BJ (cell line): ENCODE measurements around the gene ARMC10. TPM values are rescaled to one million over a fixed set of nuclear protein-coding genes. Genes with fewer than 3 reads are reported as not detected.
"Not testable (repeated sequence)": the region's sequence is repeated elsewhere in the genome, so short reads cannot be mapped to it uniquely, and the experiment has no call there.

Experiments
- CTCF ChIA-PET: fragments of 350-600 bp; formaldehyde crosslinking; extraction: SDS; loops from one replicate; lab custom pipeline; 2021; ENCODE audit warnings: antibody characterized with exemption, inconsistent platforms; lab: Yijun Ruan, JAX
- POLR2A ChIA-PET: fragments of 300-600 bp; sonication (Branson Sonifier 250); formaldehyde crosslinking; extraction: SDS; loops from one replicate; lab custom pipeline; 2021; ENCODE audit warnings: antibody characterized with exemption; lab: Charles Lee
- DNase-seq: peaks from one replicate; pipeline ENCODE4 v3.0.0-alpha.2; 2011; ENCODE audit warnings: low read depth
- H3K27me3 ChIP-seq: 2 replicates; pipeline ENCODE4 v1.6.0; 2011; ENCODE audit warnings: low read length; ENCODE audit not compliant: control insufficient read depth, insufficient read depth
- H3K36me3 ChIP-seq: 2 replicates; pipeline ENCODE4 v1.5.1; 2011; ENCODE audit warnings: low read length; ENCODE audit not compliant: control insufficient read depth, insufficient read depth
- H3K4me3 ChIP-seq: 2 replicates; pipeline ENCODE4 v1.5.1; 2011; ENCODE audit warnings: low read depth, mild to moderate bottlenecking, control low read depth, low read length
- CTCF ChIP-seq: IDR thresholded peaks from 2 replicates; pipeline ENCODE4 v1.5.1; 2011; ENCODE audit warnings: low read depth, mild to moderate bottlenecking, control low read depth, inconsistent platforms, low read length, moderate library complexity; ENCODE audit not compliant: insufficient read depth
- polyA plus RNA-seq: library from polyadenylated mRNA; depleted of rRNA; stranded (reverse); fragments of >200 nt; gene quantifications from 2 replicates; pipeline ENCODE4 v1.2.3, GENCODE V29; 2011

ARMC10 gene
- polyA plus RNA-seq, 1 experiment, result 13.2 TPM

DNA sequence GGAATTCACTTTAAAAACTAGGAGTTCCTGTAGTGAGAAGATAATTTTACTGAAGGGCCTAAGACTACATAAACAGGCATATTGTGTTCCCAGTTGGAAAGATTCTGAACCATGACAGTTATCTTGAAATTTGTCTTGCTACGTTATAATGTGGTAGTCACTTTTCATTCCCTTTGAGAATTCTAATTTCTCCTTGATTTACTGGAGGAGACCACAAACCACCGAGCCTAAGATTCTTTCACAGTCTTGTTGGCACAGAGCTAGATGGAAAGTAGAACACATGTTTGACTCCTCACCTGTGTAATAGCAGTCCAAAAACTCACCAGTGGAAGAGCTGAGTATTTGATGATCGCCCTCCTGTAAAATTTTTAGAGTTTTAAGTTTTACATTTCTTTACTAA is 4.9 kb downstream of the ARMC10 start:
- H3K27me3 ChIP-seq, result no peaks in the 10 kb centered on the region
- no peak for TF ChIP-seq CTCF
- ChIA-PET CTCF (interaction anchor here (1.2 kb wide), 1 partner anchor 18 kb away, joined by 4 read pairs; no protein-coding TSS in a partner anchor), POLR2A (no interaction called here)
- H3K36me3 ChIP-seq, result peaks cover 1% of the 10 kb centered on the region; the same call in 1 of the 2 replicates
- H3K4me3 ChIP-seq, result no peak overlapping the region
- no peak for DNase-seq

GRCh38 chr7:103080923-103081322 is 6.0 kb downstream of the ARMC10 start:
- H3K36me3 ChIP-seq, result peaks cover 1% of the 10 kb centered on the region; the same call in 1 of the 2 replicates
- ChIA-PET POLR2A (no interaction called here), CTCF (interaction anchor here (0.7 kb wide), 1 partner anchor 10 kb away, joined by 3 read pairs; no protein-coding TSS in a partner anchor)
- TF ChIP-seq CTCF, result no peak
- H3K4me3 ChIP-seq, result no peak overlapping the region
- DNase-seq, result no peak
- no peaks in the 10 kb centered on the region for H3K27me3 ChIP-seq

DNA sequence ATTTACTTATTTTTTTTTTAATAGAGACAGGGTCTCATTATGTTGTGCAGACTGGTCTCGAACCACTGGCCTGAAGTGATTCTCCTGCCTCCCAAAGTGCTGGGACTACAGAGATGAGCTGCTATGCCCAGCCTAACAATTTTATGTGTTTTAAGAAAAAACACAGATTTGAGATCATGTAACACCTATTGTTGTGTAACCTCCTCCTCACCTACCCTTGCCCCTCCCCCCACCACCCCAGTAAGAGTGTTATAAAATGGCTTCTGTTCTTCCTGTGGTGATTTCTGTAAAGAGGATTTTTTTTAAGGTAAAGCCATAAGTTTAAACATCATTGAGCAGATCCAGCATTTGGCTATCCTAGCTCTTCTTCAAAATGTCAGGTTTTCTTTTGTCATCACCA is 7.6 kb downstream of the ARMC10 start:
- DNase-seq, result no peak
- ChIA-PET POLR2A (no interaction called here), CTCF (no interaction called here)
- no peaks in the 10 kb centered on the region for H3K27me3 ChIP-seq
- TF ChIP-seq CTCF, result no peak
- H3K36me3 ChIP-seq, result peaks cover 1% of the 10 kb centered on the region; the same call in 1 of the 2 replicates
- no peak overlapping the region for H3K4me3 ChIP-seq

DNA sequence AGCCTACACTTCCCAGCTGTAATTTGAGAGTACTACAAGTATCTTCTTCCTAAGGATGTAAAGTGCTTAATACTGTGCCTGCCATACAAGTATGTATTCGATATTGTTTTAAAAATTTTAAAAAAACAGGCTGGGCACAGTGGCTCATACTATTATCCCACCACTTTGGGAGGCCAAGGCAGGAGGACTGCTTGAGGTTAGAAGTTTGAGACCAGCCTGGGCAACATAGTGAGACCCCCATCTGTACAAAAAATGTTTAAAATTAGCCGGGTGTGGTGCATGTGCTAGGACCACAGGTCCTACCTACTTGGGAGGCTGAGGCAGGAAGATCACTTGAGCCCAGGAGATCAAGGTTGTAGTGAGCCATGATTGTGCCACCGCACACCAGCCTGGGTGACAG is 8.3 kb downstream of the ARMC10 start:
- DNase-seq, result no peak
- no peak for TF ChIP-seq CTCF
- Histone ChIP-seq H3K36me3 (peaks cover 1% of the 10 kb centered on the region; the same call in 1 of the 2 replicates), H3K27me3 (no peaks in the 10 kb centered on the region), H3K4me3 (no peak overlapping the region)
- ChIA-PET CTCF (interaction anchor here (2.2 kb wide), 1 partner anchor 8 kb away, joined by 7 read pairs; the partner anchor contains the start of genes ARMC10 and FBXL13), POLR2A (no interaction called here)

DNA sequence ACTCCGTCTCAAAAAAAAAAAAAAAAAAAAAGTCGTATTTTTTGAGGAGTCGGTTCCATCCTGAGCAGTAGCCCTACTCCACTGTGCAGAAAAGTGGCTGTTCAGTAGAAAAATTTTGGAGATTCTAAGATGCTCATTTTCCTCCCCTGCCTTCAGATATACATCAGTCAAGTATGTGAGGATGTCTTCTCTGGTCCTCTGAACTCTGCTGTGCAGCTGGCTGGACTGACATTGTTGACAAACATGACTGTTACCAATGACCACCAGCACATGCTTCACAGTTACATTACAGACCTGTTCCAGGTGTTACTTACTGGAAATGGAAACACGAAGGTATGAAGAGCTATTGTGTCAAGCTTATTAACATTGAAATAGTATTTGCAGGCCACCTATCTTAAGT is 17.4 kb downstream of the ARMC10 start:
- H3K27me3 ChIP-seq, DNase-seq, CTCF ChIA-PET, H3K4me3 ChIP-seq, H3K36me3 ChIP-seq: not testable (repeated sequence)
- POLR2A ChIA-PET, result interaction anchor here (0.6 kb wide), 1 partner anchor 15 kb away, joined by 3 read pairs; no protein-coding TSS in a partner anchor

GRCh38 chr7:103093429-103093828 is 18.5 kb downstream of the ARMC10 start:
- H3K36me3 ChIP-seq, result no peaks in the 10 kb centered on the region
- DNase-seq, result no peak
- H3K27me3 ChIP-seq, result no peaks in the 10 kb centered on the region
- CTCF ChIA-PET, result no interaction called here
- no peak for TF ChIP-seq CTCF
- no peak overlapping the region for H3K4me3 ChIP-seq
- POLR2A ChIA-PET, result no interaction called here
